Hematopoietic multipotent progenitor cell treated with erythropoietin and hydrocortisone succinate and interleukin-3 and kit ligand, for 17 days (in vitro differentiated cells): Measurements from ENCODE around the gene KATNAL2.
"Not testable (repeated sequence)": the region's sequence is repeated elsewhere in the genome, so short reads cannot be mapped to it uniquely, and the experiment has no call there.

ENCODE experiments used
- DNase-seq: peaks from one replicate; pipeline ENCODE4 v3.0.0-alpha.2; 2015; ENCODE audit warnings: low spot score

The KATNAL2 gene

GRCh38 chr18:46939337-46939963, 22.0 kb downstream of the KATNAL2 start:
- no peak for DNase-seq

- DNase-seq = no peak
Observed at GRCh38 chr18:46939998-46940571, 22.7 kb downstream of the KATNAL2 start.

- no peak for DNase-seq
Observed at GRCh38 chr18:46942646-46943045, 25.2 kb downstream of the KATNAL2 start.

- no peak for DNase-seq
Observed at GRCh38 chr18:46946656-46947282, 29.4 kb downstream of the KATNAL2 start.

DNA sequence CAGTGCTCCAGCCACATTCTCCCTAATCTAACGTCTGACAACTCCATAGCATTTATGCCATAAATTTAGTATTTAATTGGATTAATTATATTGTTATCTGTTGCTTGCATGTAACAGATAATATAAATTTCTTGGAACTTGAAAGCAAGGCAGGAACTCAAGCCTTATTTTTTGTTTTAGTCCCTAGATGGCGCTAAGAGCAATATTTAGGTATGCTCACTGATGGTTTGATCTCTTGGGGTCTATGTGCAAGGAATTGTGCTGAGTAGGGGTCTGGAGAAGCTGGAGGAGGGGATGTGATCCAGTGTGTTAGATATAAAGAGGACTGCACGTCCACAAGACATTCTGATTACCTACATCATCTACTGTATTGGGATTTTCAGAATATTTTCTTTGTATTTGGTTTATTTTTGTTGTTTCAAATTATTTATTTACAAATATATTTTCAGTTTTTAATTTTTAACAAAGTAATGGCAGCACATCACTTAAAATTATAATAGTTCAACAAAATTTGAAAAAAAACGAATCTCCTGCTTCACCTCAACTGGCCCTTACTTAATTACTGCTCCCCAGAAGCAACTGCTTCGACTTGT, 32.8 kb downstream of the KATNAL2 start:
- DNase-seq = no peak

DNA sequence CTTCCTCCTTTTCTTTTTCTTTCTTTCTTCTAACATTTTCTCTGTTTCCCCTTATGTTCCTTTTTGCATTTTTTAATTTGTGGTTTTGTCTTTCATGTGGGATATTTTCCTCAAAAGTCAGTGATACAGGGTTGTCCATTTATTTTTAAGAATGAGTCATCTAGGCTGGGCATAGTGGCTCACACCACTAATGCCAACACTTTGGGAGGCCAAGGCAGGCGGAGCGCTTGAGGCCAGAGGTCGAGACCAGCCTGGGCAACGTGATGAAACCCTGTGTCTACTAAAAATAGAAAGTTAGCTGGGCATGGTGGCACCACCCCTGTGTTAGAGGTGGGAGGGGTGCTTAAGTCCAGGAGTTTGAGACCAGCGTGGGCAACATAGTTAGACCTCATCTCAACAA, 35.8 kb downstream of the KATNAL2 start:
- no peak for DNase-seq

DNA sequence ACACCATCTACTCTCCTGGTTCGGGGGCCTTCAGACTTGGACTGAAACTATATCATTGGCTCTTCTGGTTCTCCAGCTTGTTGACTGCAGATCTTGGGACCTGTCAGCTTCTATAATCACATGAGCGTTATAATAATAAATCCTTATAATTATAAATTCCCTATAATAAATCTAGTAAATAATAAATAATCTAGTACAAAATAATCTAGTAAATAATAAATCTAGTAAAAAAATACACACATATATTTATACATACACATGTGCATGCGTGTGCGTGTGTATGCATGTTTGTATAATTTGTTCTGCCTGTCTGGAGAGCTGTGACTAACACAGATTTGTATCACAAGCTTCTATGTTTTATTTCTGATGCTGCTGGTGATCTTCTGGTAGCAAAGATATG, 40.8 kb downstream of the KATNAL2 start:
- DNase-seq = no peak

- not testable (repeated sequence) for DNase-seq
Observed at GRCh38 chr18:46963656-46964578, 46.5 kb downstream of the KATNAL2 start.

DNA sequence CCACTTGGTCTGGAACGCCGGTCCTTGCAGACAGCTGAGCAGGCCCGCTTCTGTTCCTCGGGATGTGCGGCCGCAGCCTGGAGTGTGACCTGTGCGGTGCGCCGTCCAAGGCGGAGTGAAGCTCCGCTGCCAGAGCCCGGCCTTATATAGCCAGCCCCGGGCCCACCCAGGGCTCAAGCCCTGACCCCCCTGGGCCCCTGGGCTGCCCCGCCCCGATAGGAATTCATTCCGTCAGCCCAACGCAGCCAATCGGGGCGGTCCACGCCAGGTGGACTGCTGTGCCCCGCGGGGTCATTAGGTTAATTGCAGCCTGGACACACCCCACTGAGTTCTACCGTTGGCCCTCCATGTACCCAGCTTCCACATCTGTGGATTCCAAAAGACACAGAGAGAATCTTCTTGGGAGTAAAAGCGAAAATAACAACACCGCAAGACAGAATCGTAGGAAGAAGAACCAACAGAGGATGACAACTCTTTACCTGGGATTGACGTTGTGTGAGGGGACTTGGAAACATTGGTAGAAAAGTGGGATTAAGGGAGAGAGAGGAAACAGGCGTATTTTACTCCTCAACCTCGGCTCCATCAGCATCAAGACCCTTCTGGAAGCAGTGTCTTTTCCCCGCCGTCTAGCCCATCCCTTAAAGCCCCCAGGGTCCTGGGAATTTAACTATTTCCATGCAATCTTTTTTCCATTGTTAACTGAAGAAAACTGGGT, 47.3 kb downstream of the KATNAL2 start:
- not testable (repeated sequence) for DNase-seq

DNA sequence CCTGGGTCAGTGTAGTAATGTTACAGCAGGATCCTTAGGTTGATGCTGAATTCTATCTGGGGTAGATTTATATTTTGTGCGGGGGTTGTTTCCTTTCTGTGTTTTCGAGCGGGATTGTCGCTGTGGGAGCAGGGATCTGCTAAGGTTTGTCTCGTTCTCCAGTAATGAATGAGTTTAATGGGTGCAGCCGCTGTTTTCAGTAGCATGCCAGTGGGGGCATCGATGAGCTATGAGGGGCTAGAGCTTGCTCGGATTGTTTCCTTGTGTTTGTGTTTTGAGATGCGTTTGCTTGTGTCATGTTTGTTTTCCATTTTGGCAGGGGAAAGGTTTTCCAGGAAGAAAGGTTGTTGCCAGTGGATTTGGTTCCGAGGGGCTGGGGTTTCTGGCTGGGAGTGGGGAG, 48.9 kb downstream of the KATNAL2 start:
- not testable (repeated sequence) for DNase-seq

DNA sequence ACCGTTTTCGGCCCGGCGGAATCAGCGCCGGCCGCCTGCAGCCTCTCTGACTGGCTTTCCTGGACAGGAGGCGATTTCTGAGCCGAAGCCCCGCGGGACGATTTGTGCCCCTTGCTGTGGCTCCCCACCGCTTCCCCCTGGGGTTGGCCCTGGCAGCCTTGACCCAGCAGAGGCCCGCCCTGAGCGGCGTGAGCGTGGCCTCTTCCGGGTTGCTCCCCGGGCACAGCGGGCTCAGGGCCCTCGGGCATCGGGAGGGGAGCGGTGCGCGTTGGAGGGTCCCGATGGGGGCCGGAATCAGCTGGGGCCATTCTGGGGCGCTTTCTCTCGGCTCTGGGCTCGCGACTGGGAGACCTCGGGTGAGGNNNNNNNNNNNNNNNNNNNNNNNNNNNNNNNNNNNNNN, 52.1 kb downstream of the KATNAL2 start:
- not testable (repeated sequence) for DNase-seq

GRCh38 chr18:47019870-47020269, 102.5 kb downstream of the KATNAL2 start:
- not testable (repeated sequence) for DNase-seq

DNA sequence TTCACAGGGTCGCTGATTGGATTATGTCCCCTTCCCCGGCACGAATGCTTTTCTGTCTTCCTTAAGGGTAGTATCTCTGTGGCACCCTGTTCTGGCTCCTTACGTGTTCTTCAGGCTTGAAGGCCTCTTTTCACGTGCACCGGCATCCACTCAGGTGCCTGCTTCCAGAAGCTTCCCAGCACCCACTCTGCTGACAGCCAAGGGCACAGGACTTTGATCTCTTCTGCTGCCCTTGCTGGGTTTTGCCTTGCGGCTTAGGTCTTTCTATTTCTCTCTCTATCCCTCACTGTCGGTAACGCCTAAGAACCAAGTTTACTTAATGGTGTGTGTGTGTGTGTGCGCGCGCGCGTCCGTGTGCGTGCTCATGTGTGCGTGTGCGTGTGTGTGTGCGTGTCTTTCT, 103.4 kb downstream of the KATNAL2 start:
- DNase-seq = not testable (repeated sequence)

DNA sequence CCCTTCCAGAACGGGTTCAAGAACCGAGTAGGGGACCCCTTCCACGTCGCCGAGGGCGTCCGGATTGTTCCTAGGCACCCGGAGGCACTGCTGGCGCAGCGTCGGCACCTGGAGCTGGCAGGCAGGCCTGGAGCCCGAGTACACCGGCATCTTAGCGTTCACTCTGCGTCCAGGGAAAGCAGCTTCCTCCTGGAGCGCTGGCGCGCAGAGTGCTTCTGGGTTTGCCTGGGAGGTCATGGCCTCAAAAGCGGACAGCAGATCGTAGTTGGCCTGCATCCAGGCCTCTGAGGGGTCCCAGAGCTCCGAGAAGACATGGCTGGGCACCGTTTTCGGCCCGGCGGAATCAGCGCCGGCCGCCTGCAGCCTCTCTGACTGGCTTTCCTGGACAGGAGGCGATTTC, 105.4 kb downstream of the KATNAL2 start:
- DNase-seq = not testable (repeated sequence)

DNA sequence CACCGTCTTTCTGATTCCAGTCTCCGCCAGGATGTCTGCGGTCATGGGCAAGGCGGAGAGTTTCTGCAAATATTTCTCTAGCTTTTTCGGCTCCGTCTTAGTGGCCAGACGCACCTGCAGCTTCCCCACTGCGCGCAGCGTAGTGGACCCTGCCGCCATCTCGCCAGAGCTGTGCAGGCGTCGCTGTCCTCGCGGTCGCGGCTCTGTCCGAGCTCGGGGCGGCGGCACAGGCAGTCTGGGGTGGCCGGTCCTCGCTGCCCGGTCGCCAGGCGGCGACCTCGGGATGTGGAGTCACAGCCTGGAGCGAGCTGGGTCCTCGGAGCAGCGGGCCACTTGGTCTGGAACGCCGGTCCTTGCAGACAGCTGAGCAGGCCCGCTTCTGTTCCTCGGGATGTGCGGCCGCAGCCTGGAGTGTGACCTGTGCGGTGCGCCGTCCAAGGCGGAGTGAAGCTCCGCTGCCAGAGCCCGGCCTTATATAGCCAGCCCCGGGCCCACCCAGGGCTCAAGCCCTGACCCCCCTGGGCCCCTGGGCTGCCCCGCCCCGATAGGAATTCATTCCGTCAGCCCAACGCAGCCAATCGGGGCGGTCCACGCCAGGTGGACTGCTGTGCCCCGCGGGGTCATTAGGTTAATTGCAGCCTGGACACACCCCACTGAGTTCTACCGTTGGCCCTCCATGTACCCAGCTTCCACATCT, 106.5 kb downstream of the KATNAL2 start:
- DNase-seq = not testable (repeated sequence)

DNA sequence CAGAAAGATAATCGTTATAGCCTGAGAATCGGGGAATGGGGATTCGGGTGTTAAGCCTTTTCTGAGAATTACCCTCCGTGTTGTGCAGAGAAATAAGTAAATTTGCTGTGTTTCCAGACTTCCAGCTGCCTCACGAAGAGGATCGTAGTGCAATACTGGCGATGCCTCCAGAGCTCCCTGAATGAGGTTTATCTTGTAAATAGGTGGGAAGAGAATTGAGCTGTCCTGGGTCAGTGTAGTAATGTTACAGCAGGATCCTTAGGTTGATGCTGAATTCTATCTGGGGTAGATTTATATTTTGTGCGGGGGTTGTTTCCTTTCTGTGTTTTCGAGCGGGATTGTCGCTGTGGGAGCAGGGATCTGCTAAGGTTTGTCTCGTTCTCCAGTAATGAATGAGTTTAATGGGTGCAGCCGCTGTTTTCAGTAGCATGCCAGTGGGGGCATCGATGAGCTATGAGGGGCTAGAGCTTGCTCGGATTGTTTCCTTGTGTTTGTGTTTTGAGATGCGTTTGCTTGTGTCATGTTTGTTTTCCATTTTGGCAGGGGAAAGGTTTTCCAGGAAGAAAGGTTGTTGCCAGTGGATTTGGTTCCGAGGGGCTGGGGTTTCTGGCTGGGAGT, 108.3 kb downstream of the KATNAL2 start:
- not testable (repeated sequence) for DNase-seq

GRCh38 chr18:47028738-47029137, 111.3 kb downstream of the KATNAL2 start:
- not testable (repeated sequence) for DNase-seq

DNA sequence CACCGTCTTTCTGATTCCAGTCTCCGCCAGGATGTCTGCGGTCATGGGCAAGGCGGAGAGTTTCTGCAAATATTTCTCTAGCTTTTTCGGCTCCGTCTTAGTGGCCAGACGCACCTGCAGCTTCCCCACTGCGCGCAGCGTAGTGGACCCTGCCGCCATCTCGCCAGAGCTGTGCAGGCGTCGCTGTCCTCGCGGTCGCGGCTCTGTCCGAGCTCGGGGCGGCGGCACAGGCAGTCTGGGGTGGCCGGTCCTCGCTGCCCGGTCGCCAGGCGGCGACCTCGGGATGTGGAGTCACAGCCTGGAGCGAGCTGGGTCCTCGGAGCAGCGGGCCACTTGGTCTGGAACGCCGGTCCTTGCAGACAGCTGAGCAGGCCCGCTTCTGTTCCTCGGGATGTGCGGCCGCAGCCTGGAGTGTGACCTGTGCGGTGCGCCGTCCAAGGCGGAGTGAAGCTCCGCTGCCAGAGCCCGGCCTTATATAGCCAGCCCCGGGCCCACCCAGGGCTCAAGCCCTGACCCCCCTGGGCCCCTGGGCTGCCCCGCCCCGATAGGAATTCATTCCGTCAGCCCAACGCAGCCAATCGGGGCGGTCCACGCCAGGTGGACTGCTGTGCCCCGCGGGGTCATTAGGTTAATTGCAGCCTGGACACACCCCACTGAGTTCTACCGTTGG, 112.4 kb downstream of the KATNAL2 start:
- DNase-seq = not testable (repeated sequence)

DNA sequence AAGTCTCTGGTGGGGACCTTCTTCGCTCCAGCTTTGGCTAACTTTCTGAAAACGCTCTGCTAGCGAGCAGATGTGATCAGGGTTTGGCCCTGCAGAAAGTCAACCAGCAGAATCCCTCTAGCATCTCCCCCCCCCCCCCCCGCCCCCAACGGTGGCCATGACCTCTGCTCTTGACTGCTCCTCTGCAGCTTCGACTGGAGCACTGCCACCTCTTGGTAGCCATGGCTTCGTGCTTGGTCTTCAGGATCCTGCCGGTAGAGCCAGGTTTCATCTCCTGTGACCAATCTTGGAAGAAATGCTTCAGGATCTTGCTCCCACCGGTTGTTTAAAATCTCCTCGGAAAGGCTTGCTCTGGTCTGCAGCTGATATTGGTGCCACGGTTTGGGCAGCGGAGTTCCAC, 113.5 kb downstream of the KATNAL2 start:
- DNase-seq = not testable (repeated sequence)

- DNase-seq = no peak
Observed at GRCh38 chr18:47032945-47033344, 115.5 kb downstream of the KATNAL2 start.
